Epithelial cell of proximal tubule (primary cell): ENCODE measurements around the gene PTAR1. TPM values are rescaled to one million over a fixed set of nuclear protein-coding genes. Genes with fewer than 3 reads are reported as not detected.
"Not testable (repeated sequence)": the region's sequence is repeated elsewhere in the genome, so short reads cannot be mapped to it uniquely, and the experiment has no call there.

ENCODE experiments used
- DNase-seq: peaks from one replicate; pipeline ENCODE4 v3.0.0-alpha.2; 2011; ENCODE audit warnings: low read depth
- H3K4me3 ChIP-seq: 2 replicates; pipeline ENCODE4 v1.5.1; 2011; ENCODE audit warnings: low read depth, mild to moderate bottlenecking, low read length
- total RNA-seq: library from RNA; depleted of rRNA; stranded (reverse); fragments of >200 nt; gene quantifications from 2 replicates; pipeline ENCODE4 v1.2.3, GENCODE V29; 2015
- TF ChIP-seq, protein P1 (sequence below): conservative IDR thresholded peaks from 2 replicates; pipeline ENCODE4 v1.5.1; 2012; ENCODE audit warnings: low read depth, mild to moderate bottlenecking, low read length

Gene PTAR1, protein sequence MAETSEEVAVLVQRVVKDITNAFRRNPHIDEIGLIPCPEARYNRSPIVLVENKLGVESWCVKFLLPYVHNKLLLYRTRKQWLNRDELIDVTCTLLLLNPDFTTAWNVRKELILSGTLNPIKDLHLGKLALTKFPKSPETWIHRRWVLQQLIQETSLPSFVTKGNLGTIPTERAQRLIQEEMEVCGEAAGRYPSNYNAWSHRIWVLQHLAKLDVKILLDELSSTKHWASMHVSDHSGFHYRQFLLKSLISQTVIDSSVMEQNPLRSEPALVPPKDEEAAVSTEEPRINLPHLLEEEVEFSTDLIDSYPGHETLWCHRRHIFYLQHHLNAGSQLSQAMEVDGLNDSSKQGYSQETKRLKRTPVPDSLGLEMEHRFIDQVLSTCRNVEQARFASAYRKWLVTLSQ
- 26.6 and 32.4 TPM in 2 replicates for total RNA-seq

DNA sequence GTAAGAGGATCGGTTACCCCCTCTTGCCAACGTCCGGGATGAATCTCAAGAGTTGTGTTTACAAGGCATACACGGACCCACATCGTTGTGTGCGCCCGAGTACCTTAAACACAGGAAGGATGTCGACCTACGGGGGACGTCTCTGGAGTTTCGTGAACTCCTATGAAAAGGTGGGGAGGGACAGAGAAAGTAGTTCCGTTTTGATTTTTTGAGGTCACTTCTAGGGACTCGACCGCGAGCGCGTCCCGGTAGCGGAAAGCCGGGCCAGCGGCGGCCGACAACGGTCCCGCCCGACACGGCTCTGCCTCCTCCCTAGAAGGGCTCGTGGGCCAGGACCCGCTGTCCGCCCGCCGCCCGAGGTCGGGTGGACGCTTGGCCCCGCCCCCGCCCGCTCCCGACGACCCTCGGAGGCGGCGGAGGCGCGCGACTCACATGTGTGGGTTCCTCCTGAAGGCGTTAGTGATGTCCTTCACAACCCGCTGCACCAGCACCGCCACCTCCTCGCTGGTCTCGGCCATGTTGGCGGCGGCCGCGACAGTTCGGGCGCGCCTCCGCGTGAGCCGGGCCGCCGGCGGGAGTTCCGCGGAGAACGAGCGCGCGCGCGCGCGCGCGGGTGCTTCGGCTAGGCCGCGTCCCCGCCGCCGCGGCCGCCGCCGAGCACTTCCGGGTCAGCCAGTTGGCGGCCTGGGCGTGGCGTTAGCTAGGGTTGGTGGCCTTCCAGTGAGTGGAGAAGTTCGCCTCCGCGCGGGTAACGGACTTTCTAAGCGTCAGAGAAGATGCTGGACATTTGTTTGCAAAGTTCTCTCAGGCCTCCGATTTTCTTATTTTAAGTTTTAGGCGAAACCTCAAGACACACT lies at the start of gene PTAR1:
Gene PTAR1 (minus strand): TSS at position 591 of the 857 bp plus-strand sequence. CDS start 73 bp downstream, at position 518.
- TF ChIP-seq, protein P1, sequence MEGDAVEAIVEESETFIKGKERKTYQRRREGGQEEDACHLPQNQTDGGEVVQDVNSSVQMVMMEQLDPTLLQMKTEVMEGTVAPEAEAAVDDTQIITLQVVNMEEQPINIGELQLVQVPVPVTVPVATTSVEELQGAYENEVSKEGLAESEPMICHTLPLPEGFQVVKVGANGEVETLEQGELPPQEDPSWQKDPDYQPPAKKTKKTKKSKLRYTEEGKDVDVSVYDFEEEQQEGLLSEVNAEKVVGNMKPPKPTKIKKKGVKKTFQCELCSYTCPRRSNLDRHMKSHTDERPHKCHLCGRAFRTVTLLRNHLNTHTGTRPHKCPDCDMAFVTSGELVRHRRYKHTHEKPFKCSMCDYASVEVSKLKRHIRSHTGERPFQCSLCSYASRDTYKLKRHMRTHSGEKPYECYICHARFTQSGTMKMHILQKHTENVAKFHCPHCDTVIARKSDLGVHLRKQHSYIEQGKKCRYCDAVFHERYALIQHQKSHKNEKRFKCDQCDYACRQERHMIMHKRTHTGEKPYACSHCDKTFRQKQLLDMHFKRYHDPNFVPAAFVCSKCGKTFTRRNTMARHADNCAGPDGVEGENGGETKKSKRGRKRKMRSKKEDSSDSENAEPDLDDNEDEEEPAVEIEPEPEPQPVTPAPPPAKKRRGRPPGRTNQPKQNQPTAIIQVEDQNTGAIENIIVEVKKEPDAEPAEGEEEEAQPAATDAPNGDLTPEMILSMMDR, result no peak
- peak within 1 kb of the TSS; percentile 78 for H3K4me3 ChIP-seq
- no peak for DNase-seq

DNA sequence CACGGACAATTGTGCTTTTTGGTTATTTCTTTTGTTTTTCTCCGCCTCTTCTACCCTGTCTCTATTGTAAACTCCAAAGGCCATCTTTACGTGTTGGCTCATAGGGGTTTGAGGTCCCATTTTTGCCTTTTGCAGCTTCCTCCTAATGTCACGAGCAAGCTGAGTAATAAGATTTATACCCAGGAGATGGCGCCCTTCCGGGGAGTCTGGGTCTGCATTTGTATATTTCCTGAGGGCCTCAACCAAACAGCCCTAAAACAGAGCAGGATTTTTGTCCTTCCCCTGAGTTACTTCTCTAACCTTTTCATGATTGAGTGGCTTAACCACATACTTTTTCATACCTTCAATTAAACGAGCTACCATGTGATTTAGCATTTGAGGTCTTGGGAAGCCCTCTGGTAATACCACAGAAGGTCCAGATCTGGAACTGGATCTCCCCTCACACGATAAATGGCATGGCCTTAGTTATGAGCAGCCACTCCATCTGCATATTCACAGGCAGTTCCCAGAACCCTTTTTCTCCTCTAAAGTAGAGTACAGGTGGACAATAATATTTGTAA lies 49.6 kb upstream of the PTAR1 start:
- TF ChIP-seq, protein P1, result peak; percentile 57
- no peak for DNase-seq
- no peak overlapping the region for H3K4me3 ChIP-seq

DNA sequence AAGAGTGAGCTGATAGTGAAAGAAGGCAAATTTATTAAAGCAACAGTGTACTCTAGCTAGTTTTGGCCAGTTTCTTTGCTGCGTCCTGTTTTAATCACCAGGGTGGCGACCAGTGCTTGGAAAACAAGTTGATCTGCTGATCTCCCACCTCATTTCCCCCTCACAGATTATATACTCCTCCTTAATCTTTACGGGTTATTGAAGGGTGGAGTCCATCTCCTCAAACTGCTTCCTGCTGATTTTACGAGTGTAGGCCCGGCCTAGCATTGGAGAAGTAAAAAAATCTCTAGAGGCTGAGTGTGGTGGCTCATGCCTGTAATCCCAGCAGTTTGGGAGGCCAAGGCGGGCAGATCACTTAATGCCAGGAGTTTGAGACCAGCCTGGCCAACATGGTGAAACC lies 46.8 kb upstream of the PTAR1 start:
- TF ChIP-seq, protein P1, result no peak
- no peak for DNase-seq
- no peak overlapping the region for H3K4me3 ChIP-seq

DNA sequence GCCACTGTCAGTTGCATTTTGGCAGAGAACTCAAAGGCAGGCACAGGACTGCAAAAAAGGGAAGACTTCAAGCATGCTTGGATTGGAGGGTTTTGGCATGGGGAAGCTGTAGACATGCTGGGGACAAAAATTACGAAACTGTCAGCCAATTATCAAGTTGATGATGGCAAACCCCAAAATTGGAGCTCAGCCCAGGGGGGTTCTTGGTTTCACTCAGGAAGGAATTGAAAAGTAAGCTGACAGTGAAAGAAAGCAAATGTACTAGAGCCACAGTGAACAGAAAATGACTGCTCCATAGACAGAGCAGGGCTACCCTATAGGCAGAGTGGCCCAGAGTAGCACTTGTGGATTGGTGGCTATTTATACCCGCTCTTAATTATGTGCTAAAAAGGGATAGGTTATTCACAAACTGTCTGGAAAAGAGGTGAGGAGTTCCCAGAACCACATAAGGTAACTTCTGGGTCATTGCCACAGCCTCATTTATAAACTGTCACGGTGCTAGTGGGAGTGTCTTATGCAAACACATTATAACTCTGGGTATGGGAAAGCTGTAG lies 46.2 kb upstream of the PTAR1 start:
- H3K4me3 ChIP-seq, result no peak overlapping the region
- DNase-seq, result no peak
- TF ChIP-seq, protein P1, result no peak

DNA sequence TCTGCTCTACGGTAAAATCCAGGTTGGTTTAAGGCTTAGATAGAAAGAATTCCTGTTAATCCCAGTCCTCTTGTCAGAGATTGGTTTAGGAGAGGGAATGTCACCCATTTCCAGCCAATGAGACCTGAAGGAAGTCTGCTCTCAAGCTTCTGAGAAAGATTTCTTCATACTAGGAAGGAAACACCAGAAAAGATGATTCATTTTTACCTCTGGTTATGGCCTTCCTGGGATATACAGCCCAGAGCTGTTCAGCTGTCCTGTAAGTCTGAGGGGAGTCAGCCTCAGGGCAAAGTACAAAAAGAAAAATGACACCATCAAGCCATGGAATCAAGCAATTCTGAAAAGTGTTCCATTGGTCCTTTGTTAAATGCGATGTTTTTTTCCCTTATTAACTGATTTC lies 42.2 kb upstream of the PTAR1 start:
- DNase-seq, result no peak
- H3K4me3 ChIP-seq, result no peak overlapping the region
- TF ChIP-seq, protein P1, result no peak

DNA sequence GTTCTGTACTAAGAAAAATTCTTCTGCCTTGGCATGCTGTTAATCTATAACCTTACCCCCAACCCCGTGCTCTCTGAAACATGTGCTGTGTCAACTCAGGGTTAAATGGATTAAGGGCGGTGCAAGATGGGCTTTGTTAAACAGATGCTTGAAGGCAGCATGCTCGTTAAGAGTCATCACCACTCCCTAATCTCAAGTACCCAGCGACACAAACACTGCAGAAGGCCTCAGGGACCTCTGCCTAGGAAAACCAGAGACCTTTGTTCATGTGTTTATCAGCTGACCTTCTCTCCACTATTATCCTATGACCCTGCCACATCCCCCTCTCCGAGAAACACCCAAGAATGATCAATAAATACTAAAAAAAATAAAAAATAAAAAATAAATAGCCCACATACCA lies 40.2 kb upstream of the PTAR1 start:
- not testable (repeated sequence) for H3K4me3 ChIP-seq, DNase-seq

DNA sequence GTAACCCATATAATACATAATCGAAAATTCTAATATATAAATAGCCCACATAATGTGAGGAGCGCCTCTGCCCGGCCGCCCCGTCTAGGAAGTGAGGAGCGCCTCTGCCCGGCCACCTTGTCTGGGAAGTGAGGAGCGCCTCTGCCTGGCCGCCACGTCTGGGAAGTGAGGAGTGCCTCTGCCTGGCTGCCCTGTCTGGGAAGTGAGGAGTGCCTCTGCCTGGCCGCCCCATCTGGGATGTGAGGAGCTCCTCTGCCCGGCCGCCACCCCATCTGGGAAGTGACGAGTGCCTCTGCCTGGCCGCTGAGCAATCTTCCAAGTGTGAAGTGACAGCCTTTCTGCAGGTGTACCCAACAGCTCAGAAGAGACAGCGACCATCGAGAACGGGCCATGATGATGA lies 39.7 kb upstream of the PTAR1 start:
- not testable (repeated sequence) for DNase-seq, H3K4me3 ChIP-seq
